CD14-positive monocyte (primary cell): ENCODE results near the gene DNPEP. TPM values are rescaled to one million over a fixed set of nuclear protein-coding genes. Genes with fewer than 3 reads are reported as not detected.

ENCODE experiments used
- DNase-seq, 3 donors: peaks; one replicate each; pipeline ENCODE4 v3.0.0-alpha.2; 2011 to 2022
- H2AFZ ChIP-seq: 2 replicates; pipeline ENCODE4 v1.6.0; 2012; ENCODE audit warnings: mild to moderate bottlenecking, low read depth, low read length, inconsistent platforms; ENCODE audit not compliant: insufficient read depth, poor library complexity, severe bottlenecking
- H3K27ac ChIP-seq, 2 donors: 1 replicate in 1 of 2; 2 replicates in 1 of 2; pipeline ENCODE4 v1.5.1; 2012 to 2013; ENCODE audit warnings: low read length in 2 of 2, control low read depth in 1 of 2, inconsistent platforms in 1 of 2, low read depth in 1 of 2, mild to moderate bottlenecking in 1 of 2
- H3K27me3 ChIP-seq, 2 donors: one replicate each; pipeline versions ENCODE4 v1.6.0 to v1.6.1; 2011 to 2013; ENCODE audit warnings: low read length in 2 of 2; ENCODE audit not compliant: control insufficient read depth in 2 of 2, insufficient read depth in 2 of 2
- H3K36me3 ChIP-seq, 2 donors: replicated peaks in 1 of 2; 1 replicate in 1 of 2; 2 replicates in 1 of 2; pipeline versions ENCODE4 v1.5.1 to v1.6.1; 2012 to 2013; ENCODE audit warnings: low read length in 2 of 2, control low read depth in 1 of 2, inconsistent platforms in 1 of 2, mild to moderate bottlenecking in 1 of 2; ENCODE audit not compliant: insufficient read depth in 2 of 2, control insufficient read depth in 1 of 2
- H3K4me1 ChIP-seq, 2 donors: 1 replicate in 1 of 2; 2 replicates in 1 of 2; pipeline versions ENCODE4 v1.5.1 to v1.6.1; 2012 to 2013; ENCODE audit warnings: low read length in 2 of 2, control low read depth in 1 of 2, inconsistent platforms in 1 of 2, mild to moderate bottlenecking in 1 of 2, moderate library complexity in 1 of 2; ENCODE audit not compliant: insufficient read depth in 2 of 2, control insufficient read depth in 1 of 2
- H3K4me2 ChIP-seq: replicated peaks from 2 replicates; pipeline ENCODE3; 2012; ENCODE audit warnings: low read length, moderate library complexity, mild to moderate bottlenecking; ENCODE audit not compliant: poor library complexity, severe bottlenecking; ENCODE audit errors: extremely low read depth
- H3K4me3 ChIP-seq, 3 experiments: fragments of 200-600 bp in 1 of 3; sonication (generic) in 1 of 3; replicated peaks in 1 of 3; 1 replicate in 2 of 3; 2 replicates in 1 of 3; pipeline ENCODE4 v1.5.1; 2011 to 2013; ENCODE audit warnings: low read length in 3 of 3, mild to moderate bottlenecking in 3 of 3, control low read depth in 2 of 3, low read depth in 2 of 3, inconsistent platforms in 1 of 3, moderate library complexity in 1 of 3
- H3K79me2 ChIP-seq: 2 replicates; pipeline ENCODE4 v1.6.0; 2012; ENCODE audit warnings: mild to moderate bottlenecking, control low read depth, inconsistent platforms, low read length, moderate library complexity; ENCODE audit not compliant: insufficient read depth
- H3K9ac ChIP-seq: 2 replicates; pipeline ENCODE4 v1.6.0; 2017; ENCODE audit warnings: low read length, mild to moderate bottlenecking; ENCODE audit not compliant: insufficient read depth, poor library complexity, severe bottlenecking
- H3K9me3 ChIP-seq, 2 donors: replicated peaks in 1 of 2; 1 replicate in 1 of 2; 2 replicates in 1 of 2; pipeline versions ENCODE4 v1.5.1 to v1.6.1; 2012 to 2013; ENCODE audit warnings: low read length in 2 of 2, control low read depth in 1 of 2; ENCODE audit not compliant: control insufficient read depth in 1 of 2, insufficient read depth in 1 of 2
- H4K20me1 ChIP-seq: 2 replicates; pipeline ENCODE4 v1.6.0; 2012; ENCODE audit warnings: mild to moderate bottlenecking, low read length, control low read depth, moderate library complexity; ENCODE audit not compliant: insufficient read depth
- H3K27ac Mint-ChIP-seq, 7 donors: one replicate each; pipeline ENCODE4 v1.8.0; 2020; ENCODE audit warnings: mild to moderate bottlenecking in 7 of 7, mixed read lengths in 7 of 7, moderate library complexity in 6 of 7, inconsistent platforms in 2 of 7
- H3K27me3 Mint-ChIP-seq, 3 donors: one replicate each; pipeline ENCODE4 v1.8.0; 2021 to 2022; ENCODE audit warnings: low read depth in 3 of 3, mild to moderate bottlenecking in 3 of 3, mixed read lengths in 3 of 3, moderate library complexity in 3 of 3, inconsistent platforms in 1 of 3
- H3K36me3 Mint-ChIP-seq, 2 donors: one replicate each; pipeline ENCODE4 v1.8.0; 2020; ENCODE audit warnings: mixed read lengths in 2 of 2, inconsistent platforms in 1 of 2, mild to moderate bottlenecking in 1 of 2
- H3K4me1 Mint-ChIP-seq: one replicate; pipeline ENCODE4 v1.8.0; 2020; ENCODE audit warnings: mild to moderate bottlenecking, mixed read lengths
- H3K4me3 Mint-ChIP-seq, 2 donors: one replicate each; pipeline ENCODE4 v1.8.0; 2020; ENCODE audit warnings: mild to moderate bottlenecking in 2 of 2, mixed read lengths in 2 of 2, moderate library complexity in 1 of 2
- H3K9me3 Mint-ChIP-seq, 7 donors: one replicate each; pipeline ENCODE4 v1.8.0; 2020 to 2022; ENCODE audit warnings: mixed read lengths in 7 of 7, mild to moderate bottlenecking in 6 of 7, moderate library complexity in 6 of 7, inconsistent platforms in 2 of 7
- CTCF ChIP-seq: fragments of 200-600 bp; IDR thresholded peaks from one replicate; pipeline ENCODE4 v1.8.0; 2022; ENCODE audit warnings: antibody characterized with exemption, mild to moderate bottlenecking
- WGBS: methylation state at CpG from one replicate; pipeline ENCODE4 v1.1.5; 2013; ENCODE audit warnings: missing lambda C conversion rate; ENCODE audit not compliant: insufficient coverage; 5-methylcytosine and 5-hydroxymethylcytosine counted together
- intact Hi-C, 2 donors: fragments of 100-400 bp; cut with micrococcal nuclease; formaldehyde crosslinking; loops; one replicate each; pipeline versions ENCODE4 v1.15.0 to v1.15.1; 2023
- polyA plus RNA-seq, 3 donors: library from polyadenylated mRNA; depleted of rRNA in 1 of 3; unstranded in 2 of 3; stranded (reverse) in 1 of 3; fragments of 300-500 nt in 2 of 3; fragments of >200 nt in 1 of 3; fragmentation: Illumina TruSeq in 2 of 3; gene quantifications; 1 replicate in 2 of 3; 2 replicates in 1 of 3; pipeline ENCODE4 v1.2.3, GENCODE V29; 2012 to 2021

DNPEP gene
- polyA plus RNA-seq, 3 donors: 51.6 to 83.1 (median 60.6) TPM

- no peaks in the 10 kb centered on the region for H4K20me1 ChIP-seq
- H3K27me3 Mint-ChIP-seq: peaks cover 17 to 48% (median 44%) of the 10 kb centered on the region in 3 donors
- H3K79me2 ChIP-seq: no peaks in the 10 kb centered on the region
- H3K4me3 Mint-ChIP-seq: peak overlapping the region in 1 of 2 donors; percentile 27
- no peak overlapping the region for H3K9ac ChIP-seq
- intact Hi-C loops: no loop called here
- no peaks in the 10 kb centered on the region for H3K36me3 ChIP-seq
- no peak for DNase-seq
- no peak overlapping the region for H3K4me3 ChIP-seq
- H2AFZ ChIP-seq: no peak overlapping the region
- H3K36me3 Mint-ChIP-seq: peaks cover 0 to 3% of the 10 kb centered on the region in 2 donors
- peaks cover 0 to 15% (median 2%) of the 10 kb centered on the region in 7 donors for H3K9me3 Mint-ChIP-seq
- no peak overlapping the region for H3K27ac Mint-ChIP-seq
- H3K4me1 Mint-ChIP-seq: no peaks in the 10 kb centered on the region
- H3K9me3 ChIP-seq: peaks cover 0 to 16% of the 10 kb centered on the region in 2 donors
- WGBS: 100% methylated on average over 3 of the region's 5 CpGs
- H3K4me1 ChIP-seq: no peaks in the 10 kb centered on the region
- H3K4me2 ChIP-seq: no peak overlapping the region
- H3K27ac ChIP-seq: no peak overlapping the region
- peaks cover 28 to 83% of the 10 kb centered on the region in 2 donors for H3K27me3 ChIP-seq
- no peak for TF ChIP-seq CTCF
These were observed 48.8 kb upstream of the DNPEP start for GRCh38 chr2:219436491-219436890.

GRCh38 chr2:219435701-219436100 is 48.0 kb upstream of the DNPEP start:
- Mint-ChIP-seq H3K4me3 (peak overlapping the region in 1 of 2 donors; percentile 66), H3K4me1 (no peaks in the 10 kb centered on the region), H3K36me3 (no peaks in the 10 kb centered on the region), H3K9me3 (peaks cover 0 to 10% (median 0%) of the 10 kb centered on the region in 7 donors), H3K27ac (no peak overlapping the region), H3K27me3 (peaks cover 9 to 40% (median 40%) of the 10 kb centered on the region in 3 donors)
- no peak overlapping the region for H3K27ac ChIP-seq
- peaks cover 20 to 75% of the 10 kb centered on the region in 2 donors for H3K27me3 ChIP-seq
- H3K9ac ChIP-seq: no peak overlapping the region
- DNase-seq: no peak
- 98% methylated on average over 5 of the region's 6 CpGs for WGBS
- TF ChIP-seq CTCF: no peak
- no peaks in the 10 kb centered on the region for H3K36me3 ChIP-seq
- no peak overlapping the region for H2AFZ ChIP-seq
- H3K9me3 ChIP-seq: peaks cover 0 to 8% of the 10 kb centered on the region in 2 donors
- H3K4me2 ChIP-seq: no peak overlapping the region
- intact Hi-C loops: no loop called here
- no peaks in the 10 kb centered on the region for H4K20me1 ChIP-seq
- no peak overlapping the region for H3K4me3 ChIP-seq
- H3K79me2 ChIP-seq: no peaks in the 10 kb centered on the region
- H3K4me1 ChIP-seq: no peaks in the 10 kb centered on the region
